HTERT RPE-1 (cell line): ENCODE results near the gene NAALADL2.
"Not testable (repeated sequence)": the region's sequence is repeated elsewhere in the genome, so short reads cannot be mapped to it uniquely, and the experiment has no call there.

ENCODE experiments used
- in situ Hi-C: fragments of 300-500 bp; cut with MboI; formaldehyde crosslinking; loops from 4 replicates; pipeline ENCODE4 v1.14.3; 2020; ENCODE audit warnings: low sequenced_read_pairs

Gene NAALADL2

GRCh38 chr3:175726228-175726627, 867.1 kb downstream of the NAALADL2 start:
- in situ Hi-C loops, result no loop called here

- in situ Hi-C loops, result no loop called here
Observed at GRCh38 chr3:175728566-175728965, 869.4 kb downstream of the NAALADL2 start.

DNA sequence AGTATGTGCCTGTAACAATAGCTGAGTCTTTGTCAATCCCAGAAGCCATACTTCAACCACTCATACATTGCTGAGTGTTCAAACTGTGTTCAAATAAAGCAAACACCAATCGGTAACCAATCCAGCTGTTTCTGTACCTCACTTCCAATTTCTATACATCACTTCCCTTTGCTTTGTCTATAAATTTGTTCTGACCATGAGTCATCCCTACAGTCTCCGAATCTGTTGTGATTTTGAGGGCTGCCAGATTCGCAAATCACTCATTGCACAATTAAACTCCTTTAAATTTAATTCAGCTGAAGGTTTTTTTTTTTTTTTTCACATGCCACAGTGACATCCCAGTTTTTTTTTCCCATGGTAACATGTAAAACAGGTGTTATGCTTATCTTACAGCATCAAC, 870.3 kb downstream of the NAALADL2 start:
- in situ Hi-C loops, result no loop called here

- in situ Hi-C loops, result no loop called here
Observed at GRCh38 chr3:175731543-175731942, 872.4 kb downstream of the NAALADL2 start.

- in situ Hi-C loops, result no loop called here
Observed at GRCh38 chr3:175732017-175732416, 872.9 kb downstream of the NAALADL2 start.

DNA sequence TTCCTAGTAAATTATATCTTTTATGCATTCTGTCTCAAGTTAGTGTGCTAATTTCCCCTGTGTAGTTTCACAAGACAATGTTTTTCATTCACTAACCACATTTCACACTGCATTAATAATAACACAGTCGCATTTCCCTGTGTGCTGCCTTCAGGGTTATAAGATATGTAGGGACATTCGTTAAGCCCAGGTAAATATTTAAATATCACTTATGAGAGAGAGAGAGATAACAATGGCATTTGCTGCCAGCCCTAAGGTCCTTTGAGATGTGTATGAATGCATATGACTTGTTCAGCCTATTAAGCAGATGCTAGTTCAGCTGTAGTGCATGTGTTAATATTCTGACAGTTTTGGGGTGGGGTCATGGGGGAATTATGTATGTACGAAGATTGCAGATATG, 876.7 kb downstream of the NAALADL2 start:
- in situ Hi-C loops, result no loop called here

DNA sequence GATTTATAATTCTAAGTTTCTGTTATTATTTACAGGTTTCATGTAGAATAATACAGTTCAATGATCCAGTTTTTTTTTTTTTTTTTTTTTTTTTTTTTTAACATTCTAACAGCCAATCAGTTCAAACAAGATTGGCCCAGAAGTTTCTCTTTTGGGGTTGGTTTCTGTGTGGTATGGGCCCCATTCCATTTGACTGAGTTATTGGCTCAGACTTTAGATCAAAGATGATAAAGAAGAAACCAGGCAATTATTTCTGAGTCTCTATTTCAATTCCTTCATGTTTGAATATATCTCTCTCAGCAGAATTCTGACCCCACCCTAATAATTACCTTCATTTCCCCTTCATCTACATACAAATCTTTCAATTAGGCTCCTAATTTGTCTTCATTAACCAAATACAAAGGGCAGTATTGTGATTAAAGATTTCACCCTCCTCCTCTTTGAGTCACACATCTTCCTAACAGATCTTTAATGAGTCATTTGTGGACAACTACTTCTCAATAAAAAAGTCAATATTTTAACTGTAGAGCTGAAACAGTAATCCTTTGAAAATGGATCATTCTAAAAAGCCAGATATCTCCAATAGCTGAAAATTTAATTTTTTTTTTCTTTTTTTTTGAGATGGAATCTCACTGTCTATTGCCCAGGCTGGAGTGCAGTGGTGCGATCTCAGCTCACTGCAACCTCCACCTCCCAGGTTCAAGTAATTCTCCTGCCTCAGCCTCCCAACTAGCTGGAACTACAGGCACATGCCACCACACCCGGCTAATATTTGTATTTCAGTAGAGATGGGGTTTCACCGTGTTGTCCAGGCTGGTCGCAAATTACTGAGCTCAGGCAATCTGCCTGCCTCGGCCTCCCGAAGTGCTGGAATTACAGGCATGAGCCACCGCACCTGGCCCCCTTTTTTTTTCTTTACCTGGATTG, 878.8 kb downstream of the NAALADL2 start:
- in situ Hi-C loops, result no loop called here

DNA sequence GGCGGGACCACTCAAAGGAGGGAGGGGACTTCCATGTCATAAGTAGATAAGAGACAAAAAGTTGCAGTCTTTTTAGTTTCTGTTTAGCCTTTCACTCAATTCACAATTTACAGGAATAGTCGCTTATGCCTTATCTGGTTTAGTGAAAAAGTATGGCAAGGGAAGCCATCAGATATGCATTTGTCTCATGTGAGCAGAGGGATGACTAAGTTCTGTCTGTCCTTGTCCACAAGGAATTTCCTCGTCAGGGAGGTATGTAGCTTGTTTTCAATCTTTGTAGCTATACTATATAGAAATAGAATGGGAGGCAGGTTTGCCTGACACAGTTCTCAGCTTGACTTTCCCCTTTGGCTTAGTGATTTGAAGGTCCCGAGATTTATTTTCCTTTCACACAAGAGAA, 882.8 kb downstream of the NAALADL2 start:
- in situ Hi-C loops, result no loop called here

GRCh38 chr3:175743733-175744400, 884.7 kb downstream of the NAALADL2 start:
- in situ Hi-C loops, result no loop called here

GRCh38 chr3:175746308-175746707, 887.2 kb downstream of the NAALADL2 start:
- in situ Hi-C loops, result no loop called here

DNA sequence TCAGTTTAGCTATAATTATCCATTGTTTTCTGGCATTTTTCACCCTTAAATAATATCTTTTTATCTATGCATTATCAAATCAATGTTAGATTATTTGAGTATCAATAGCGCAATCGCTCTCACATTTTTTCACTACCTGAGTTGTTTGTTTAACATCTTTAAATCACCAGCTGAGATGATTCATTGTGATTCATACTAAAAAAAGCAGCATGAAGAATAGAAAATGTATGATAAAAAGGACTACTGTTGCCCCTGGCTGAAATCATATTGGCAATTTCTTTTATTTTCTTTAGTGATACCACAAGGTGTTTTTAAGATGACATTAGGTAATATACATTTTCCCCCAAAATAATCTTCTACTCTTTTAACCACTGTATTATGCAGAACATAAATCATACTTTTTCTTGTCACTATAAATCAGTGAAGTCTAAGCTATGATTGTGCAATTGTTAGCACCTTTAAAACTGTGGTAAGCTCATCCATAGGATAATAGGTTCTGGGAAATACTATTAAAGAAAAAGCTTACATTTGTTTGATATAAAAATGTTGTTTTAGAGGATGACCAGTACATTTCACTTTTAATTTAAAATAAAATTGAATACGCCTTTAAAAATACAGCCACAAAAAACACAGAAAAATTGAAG, 889.1 kb downstream of the NAALADL2 start:
- in situ Hi-C loops, result no loop called here

GRCh38 chr3:175749981-175750380, 890.8 kb downstream of the NAALADL2 start:
- in situ Hi-C loops, result no loop called here

GRCh38 chr3:175751089-175751488, 892.0 kb downstream of the NAALADL2 start:
- in situ Hi-C loops, result no loop called here

- in situ Hi-C loops, result no loop called here
Observed at GRCh38 chr3:175763948-175764347, 904.8 kb downstream of the NAALADL2 start.

DNA sequence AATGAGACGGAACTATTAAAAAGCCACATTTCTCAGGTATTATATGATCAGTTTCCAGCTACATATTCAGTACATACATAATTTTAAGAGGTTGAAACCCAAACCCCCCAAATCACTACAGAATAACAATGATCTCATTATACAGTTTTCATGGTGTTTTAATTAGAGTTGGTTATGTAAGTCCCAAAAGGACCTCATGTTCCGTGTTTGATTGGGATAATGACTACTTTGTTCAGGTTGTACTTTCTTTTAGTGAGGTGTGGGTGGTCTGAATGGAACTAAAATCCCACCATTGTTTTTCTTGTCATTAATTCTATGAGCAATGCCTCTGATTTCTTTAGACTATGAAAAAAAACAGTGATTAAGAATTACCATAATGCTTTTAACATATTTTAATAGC, 905.6 kb downstream of the NAALADL2 start:
- in situ Hi-C loops, result no loop called here

GRCh38 chr3:175770426-175770825, 911.3 kb downstream of the NAALADL2 start:
- in situ Hi-C loops, result no loop called here

GRCh38 chr3:175777495-175777894, 918.4 kb downstream of the NAALADL2 start:
- in situ Hi-C loops, result no loop called here

- in situ Hi-C loops, result no loop called here
Observed at GRCh38 chr3:175777965-175778364, 918.8 kb downstream of the NAALADL2 start.

DNA sequence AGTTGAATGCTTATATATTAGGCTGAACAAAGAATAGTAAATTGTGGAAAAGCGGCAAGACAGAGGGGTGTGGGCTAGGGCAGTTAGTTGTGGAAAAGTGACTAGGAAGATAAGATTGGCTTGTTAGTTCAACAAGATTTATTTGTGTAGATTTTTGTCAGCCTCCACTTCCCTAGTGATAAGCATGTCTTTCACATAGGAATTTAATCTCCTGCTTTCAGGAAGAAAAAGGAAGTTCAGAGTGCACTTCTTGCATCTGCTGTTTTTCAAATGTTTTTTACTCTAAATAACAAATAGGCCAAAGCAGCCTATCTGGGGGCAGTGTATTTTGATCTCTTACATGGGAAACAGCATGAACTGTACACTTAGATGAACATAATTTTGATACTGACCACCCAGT, 919.9 kb downstream of the NAALADL2 start:
- in situ Hi-C loops, result no loop called here

DNA sequence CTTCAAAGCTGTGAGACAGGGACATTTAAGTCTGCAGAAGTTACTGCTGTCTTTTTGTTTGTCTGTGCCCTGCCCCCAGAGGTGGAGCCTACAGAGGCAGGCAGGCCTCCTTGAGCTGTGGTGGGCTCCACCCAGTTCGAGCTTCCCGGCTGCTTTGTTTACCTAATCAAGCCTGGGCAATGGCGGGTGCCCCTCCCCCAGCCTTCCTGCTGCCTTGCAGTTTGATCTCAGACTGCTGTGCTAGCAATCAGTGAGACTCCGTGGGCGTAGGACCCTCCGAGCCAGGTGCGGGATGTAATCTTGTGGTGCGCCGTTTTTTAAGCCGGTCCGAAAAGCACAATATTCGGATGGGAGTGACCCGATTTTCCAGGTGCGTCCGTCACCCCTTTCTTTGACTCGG, 928.0 kb downstream of the NAALADL2 start:
- in situ Hi-C loops, result not testable (repeated sequence)

GRCh38 chr3:175792245-175792644, 933.1 kb downstream of the NAALADL2 start:
- in situ Hi-C loops, result no loop called here

DNA sequence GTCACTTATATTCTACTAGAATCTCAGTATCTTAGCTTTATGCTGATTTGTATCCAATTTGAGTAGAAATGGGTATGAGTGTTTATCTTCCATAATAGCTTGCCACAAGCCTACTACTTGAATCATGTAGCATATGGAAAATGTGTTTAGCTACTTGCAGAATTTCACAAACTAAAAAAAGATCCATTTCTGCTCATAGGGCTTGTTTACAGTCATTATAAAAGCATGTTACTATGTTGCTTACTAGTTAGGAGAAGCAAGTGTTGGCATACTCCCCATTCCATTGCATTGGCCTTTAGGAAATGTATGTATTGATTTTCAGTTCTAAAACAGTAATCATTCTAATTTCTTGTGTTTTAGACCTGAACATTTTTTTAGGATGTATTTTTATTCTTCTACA, 939.2 kb downstream of the NAALADL2 start:
- in situ Hi-C loops, result no loop called here
